ENCODE results near the gene PELI2.
A peak's percentile ranks its signal among the peaks of the same experiment; 100 is the strongest.

The PELI2 gene

GRCh38 chr14:56276108-56276507 is 157.9 kb downstream of the PELI2 start:
- in situ Hi-C loops (cut with HindIII; ENCODE audit: low sequenced_read_pairs), result no loop called here

GRCh38 chr14:56278383-56278782 is 160.2 kb downstream of the PELI2 start:
- no peak for TF ChIP-seq CTCF (IDR thresholded peaks at IDR 0.05; ENCODE audit: low read depth, low read length, missing control alignments)
- in situ Hi-C loops (cut with HindIII; ENCODE audit: low sequenced_read_pairs), result no loop called here
- DNase-seq (ENCODE audit: low read depth), result no peak
- H3K4me3 ChIP-seq (ENCODE audit: low read depth, low read length), result no peak overlapping the region

More at GRCh38 chr14:56276108-56276507, 157.9 kb downstream of the PELI2 start:
- no peak for TF ChIP-seq CTCF (IDR thresholded peaks at IDR 0.05; ENCODE audit: low read depth, low read length, missing control alignments)
- no peak for DNase-seq (ENCODE audit: low read depth)
- H3K4me3 ChIP-seq (ENCODE audit: low read depth, low read length), result no peak overlapping the region

- H3K4me3 ChIP-seq (ENCODE audit: low read depth, low read length), result no peak overlapping the region
- in situ Hi-C loops (cut with HindIII; ENCODE audit: low sequenced_read_pairs), result no loop called here
- TF ChIP-seq CTCF (IDR thresholded peaks at IDR 0.05; ENCODE audit: low read depth, low read length, missing control alignments), result peak; percentile 17
- DNase-seq (ENCODE audit: low read depth), result no peak
Observed at GRCh38 chr14:56280843-56281242, 162.6 kb downstream of the PELI2 start.

- in situ Hi-C loops (cut with HindIII; ENCODE audit: low sequenced_read_pairs), result no loop called here
- TF ChIP-seq CTCF (IDR thresholded peaks at IDR 0.05; ENCODE audit: low read depth, low read length, missing control alignments), result no peak
- DNase-seq (ENCODE audit: low read depth), result no peak
- no peak overlapping the region for H3K4me3 ChIP-seq (ENCODE audit: low read depth, low read length)
Observed at GRCh38 chr14:56282179-56282578, 164.0 kb downstream of the PELI2 start.

GRCh38 chr14:56284641-56285040 is 166.4 kb downstream of the PELI2 start:
- no peak for TF ChIP-seq CTCF (IDR thresholded peaks at IDR 0.05; ENCODE audit: low read depth, low read length, missing control alignments)
- H3K4me3 ChIP-seq (ENCODE audit: low read depth, low read length), result no peak overlapping the region
- DNase-seq (ENCODE audit: low read depth), result no peak
- in situ Hi-C loops (cut with HindIII; ENCODE audit: low sequenced_read_pairs), result no loop called here

- no peak for DNase-seq (ENCODE audit: low read depth)
- no peak overlapping the region for H3K4me3 ChIP-seq (ENCODE audit: low read depth, low read length)
- no peak for TF ChIP-seq CTCF (IDR thresholded peaks at IDR 0.05; ENCODE audit: low read depth, low read length, missing control alignments)
- in situ Hi-C loops (cut with HindIII; ENCODE audit: low sequenced_read_pairs), result no loop called here
Observed at GRCh38 chr14:56289155-56289554, 170.9 kb downstream of the PELI2 start.

- TF ChIP-seq CTCF (IDR thresholded peaks at IDR 0.05; ENCODE audit: low read depth, low read length, missing control alignments), result no peak
- H3K4me3 ChIP-seq (ENCODE audit: low read depth, low read length), result no peak overlapping the region
- in situ Hi-C loops (cut with HindIII; ENCODE audit: low sequenced_read_pairs), result no loop called here
- DNase-seq (ENCODE audit: low read depth), result no peak
Observed at GRCh38 chr14:56290195-56290594, 172.0 kb downstream of the PELI2 start.
